Islet of Langerhans (tissue), 1 donor: Measurements from ENCODE around the gene RBMS1.

Experiments used
- FAIRE-seq: peaks from one replicate; lab custom pipeline; 2011; peaks lifted over from hg19 to GRCh38; lab: Jason Lieb, UNC

Gene RBMS1

GRCh38 chr2:160331258-160332025 lies 162.2 kb downstream of the RBMS1 start:
- no peak for FAIRE-seq

- FAIRE-seq = no peak
These were observed 164.6 kb downstream of the RBMS1 start for GRCh38 chr2:160328811-160329527.

GRCh38 chr2:160326786-160327185 lies 166.8 kb downstream of the RBMS1 start:
- FAIRE-seq = no peak

GRCh38 chr2:160325418-160325817 lies 168.2 kb downstream of the RBMS1 start:
- FAIRE-seq = no peak

GRCh38 chr2:160324917-160325316 lies 168.7 kb downstream of the RBMS1 start:
- FAIRE-seq = no peak

GRCh38 chr2:160324161-160324800 lies 169.3 kb downstream of the RBMS1 start:
- FAIRE-seq = peak; percentile 96

GRCh38 chr2:160322320-160322719 lies 171.3 kb downstream of the RBMS1 start:
- no peak for FAIRE-seq

- no peak for FAIRE-seq
These were observed 172.6 kb downstream of the RBMS1 start for GRCh38 chr2:160321006-160321405.

GRCh38 chr2:160319700-160320099 lies 173.9 kb downstream of the RBMS1 start:
- no peak for FAIRE-seq

GRCh38 chr2:160318218-160318617 lies 175.4 kb downstream of the RBMS1 start:
- no peak for FAIRE-seq

- FAIRE-seq = no peak
These were observed 176.2 kb downstream of the RBMS1 start for GRCh38 chr2:160317181-160318099.

GRCh38 chr2:160315337-160315736 lies 178.3 kb downstream of the RBMS1 start:
- no peak for FAIRE-seq

- no peak for FAIRE-seq
These were observed 183.3 kb downstream of the RBMS1 start for GRCh38 chr2:160310118-160310828.

GRCh38 chr2:160309585-160309984 lies 184.0 kb downstream of the RBMS1 start:
- FAIRE-seq = no peak

GRCh38 chr2:160308915-160309314 lies 184.7 kb downstream of the RBMS1 start:
- no peak for FAIRE-seq

GRCh38 chr2:160308476-160308875 lies 185.1 kb downstream of the RBMS1 start:
- no peak for FAIRE-seq

GRCh38 chr2:160306985-160307384 lies 186.6 kb downstream of the RBMS1 start:
- no peak for FAIRE-seq

GRCh38 chr2:160305081-160305750 lies 188.4 kb downstream of the RBMS1 start:
- FAIRE-seq = no peak

GRCh38 chr2:160303527-160303926 lies 190.1 kb downstream of the RBMS1 start:
- FAIRE-seq = no peak

- no peak for FAIRE-seq
These were observed 190.5 kb downstream of the RBMS1 start for GRCh38 chr2:160303076-160303475.

GRCh38 chr2:160301420-160301819 lies 192.2 kb downstream of the RBMS1 start:
- FAIRE-seq = no peak
